ENCODE measurements around the gene LRRC4C. TPM values are rescaled to one million over a fixed set of nuclear protein-coding genes. Genes with fewer than 3 reads are reported as not detected.

Gene LRRC4C
- total and polyA plus RNA-seq, 11 donors, result 0.08 to 1.2 (median 0.48) TPM; not detected in 1

GRCh38 chr11:41405812-41406211 lies 53.6 kb downstream of the LRRC4C start:
- Histone ChIP-seq H3K27ac (no peak overlapping the region), H3K4me3 (no peak overlapping the region), H3K36me3 (no peaks in the 10 kb centered on the region), H3K4me1 (no peaks in the 10 kb centered on the region), H3K9me3 (no peaks in the 10 kb centered on the region), H3K27me3 (no peaks in the 10 kb centered on the region)
- DNase-seq, result no peak
- intact Hi-C loops (cut with DNase I), result loop anchor here in 1 of 10 donors (10.0 kb wide), 1 partner anchor 59 kb away; no protein-coding TSS in a partner anchor
- TF ChIP-seq POLR2A (IDR thresholded peaks at IDR 0.05), result no peak
- ATAC-seq, result no peak

GRCh38 chr11:41404109-41404508 lies 55.3 kb downstream of the LRRC4C start:
- Histone ChIP-seq H3K27me3 (no peaks in the 10 kb centered on the region), H3K36me3 (no peaks in the 10 kb centered on the region), H3K4me3 (no peak overlapping the region), H3K9me3 (no peaks in the 10 kb centered on the region), H3K4me1 (no peaks in the 10 kb centered on the region), H3K27ac (no peak overlapping the region)
- ATAC-seq (no peak), DNase-seq (no peak)
- WGBS, 4 donors, result 86 to 94% (median 91%) methylated on average over 2 of the region's 2 CpGs
- TF ChIP-seq CTCF (IDR thresholded peaks at IDR 0.05), result no peak
- no peak for TF ChIP-seq POLR2A (IDR thresholded peaks at IDR 0.05)
- intact Hi-C loops (cut with DNase I), result loop anchor here in 1 of 10 donors (10.0 kb wide), 1 partner anchor 61 kb away; no protein-coding TSS in a partner anchor

GRCh38 chr11:41403458-41403857 lies 56.0 kb downstream of the LRRC4C start:
- DNase-seq (no peak), ATAC-seq (no peak)
- TF ChIP-seq CTCF (IDR thresholded peaks at IDR 0.05), result no peak
- TF ChIP-seq POLR2A (IDR thresholded peaks at IDR 0.05), result no peak
- WGBS, 4 donors, result 27 to 36% (median 31%) methylated on average over 2 of the region's 2 CpGs
- H3K27me3 ChIP-seq, result no peaks in the 10 kb centered on the region
- no peak overlapping the region for H3K4me3 ChIP-seq
- intact Hi-C loops (cut with DNase I), result loop anchor here in 1 of 10 donors (10.0 kb wide), 1 partner anchor 61 kb away; no protein-coding TSS in a partner anchor
- no peaks in the 10 kb centered on the region for H3K4me1 ChIP-seq
- no peaks in the 10 kb centered on the region for H3K36me3 ChIP-seq
- no peaks in the 10 kb centered on the region for H3K9me3 ChIP-seq
- H3K27ac ChIP-seq, result no peak overlapping the region

- no peaks in the 10 kb centered on the region for H3K36me3 ChIP-seq
- no peak for ATAC-seq
- no peak overlapping the region for H3K4me3 ChIP-seq
- intact Hi-C loops (cut with DNase I), result loop anchor here in 1 of 10 donors (10.0 kb wide), 1 partner anchor 64 kb away; no protein-coding TSS in a partner anchor
- H3K27ac ChIP-seq, result no peak overlapping the region
- no peak for DNase-seq
- 82 to 94% (median 87%) methylated on average over 1 of the region's 1 CpG for WGBS, 4 donors
- TF ChIP-seq CTCF (IDR thresholded peaks at IDR 0.05) (no peak), POLR2A (IDR thresholded peaks at IDR 0.05) (no peak)
- no peaks in the 10 kb centered on the region for H3K27me3 ChIP-seq
- no peaks in the 10 kb centered on the region for H3K4me1 ChIP-seq
- H3K9me3 ChIP-seq, result no peaks in the 10 kb centered on the region
These were observed 58.6 kb downstream of the LRRC4C start for GRCh38 chr11:41400819-41401382.

- 37 to 53% (median 46%) methylated on average over 4 of the region's 4 CpGs for WGBS, 4 donors
- no peak for ATAC-seq
- Histone ChIP-seq H3K4me1 (no peaks in the 10 kb centered on the region), H3K36me3 (no peaks in the 10 kb centered on the region), H3K4me3 (no peak overlapping the region), H3K27me3 (no peaks in the 10 kb centered on the region), H3K9me3 (no peaks in the 10 kb centered on the region), H3K27ac (no peak overlapping the region)
- no peak for TF ChIP-seq CTCF (IDR thresholded peaks at IDR 0.05)
- TF ChIP-seq POLR2A (IDR thresholded peaks at IDR 0.05), result no peak
- intact Hi-C loops (cut with DNase I), result loop anchor here in 1 of 10 donors (10.0 kb wide), 1 partner anchor 65 kb away; no protein-coding TSS in a partner anchor
- DNase-seq, result no peak
These were observed 59.3 kb downstream of the LRRC4C start for GRCh38 chr11:41400124-41400523.

All from heart left ventricle (tissue), 16 donors.